ENCODE measurements around the gene ITPR1. TPM values are rescaled to one million over a fixed set of nuclear protein-coding genes. Genes with fewer than 3 reads are reported as not detected.

The ITPR1 gene
- total RNA-seq, 1 donor from 2014 or later: 16.3 TPM

DNA sequence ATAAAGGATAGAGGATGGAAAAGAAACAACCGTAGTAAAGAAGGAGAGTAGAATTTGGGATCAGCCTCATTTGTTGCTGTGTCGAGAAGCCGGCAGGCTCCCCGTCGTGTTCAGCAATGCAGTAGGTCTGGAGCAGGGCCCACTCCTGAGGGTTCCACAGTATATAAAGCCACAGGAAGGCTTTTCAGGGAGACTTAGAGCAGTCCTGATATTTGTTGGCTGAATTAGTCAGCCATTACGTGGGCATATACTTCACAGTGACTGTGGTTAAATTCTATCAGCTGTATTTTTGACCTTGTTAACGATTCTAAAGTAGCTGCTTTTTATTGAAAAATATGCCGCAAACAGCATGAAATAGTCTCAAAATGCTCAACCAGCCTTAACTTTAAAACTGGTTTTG lies 149.5 kb downstream of the ITPR1 start:
- no peak for DNase-seq (ENCODE audit: low read depth)
- no peak for FAIRE-seq
- H3K36me3 ChIP-seq (ENCODE audit: control insufficient read depth, insufficient read depth, low read length): no peaks in the 10 kb centered on the region
- H3K27me3 ChIP-seq (ENCODE audit: control insufficient read depth, insufficient read depth, low read length): no peaks in the 10 kb centered on the region
- TF ChIP-seq, protein P1, sequence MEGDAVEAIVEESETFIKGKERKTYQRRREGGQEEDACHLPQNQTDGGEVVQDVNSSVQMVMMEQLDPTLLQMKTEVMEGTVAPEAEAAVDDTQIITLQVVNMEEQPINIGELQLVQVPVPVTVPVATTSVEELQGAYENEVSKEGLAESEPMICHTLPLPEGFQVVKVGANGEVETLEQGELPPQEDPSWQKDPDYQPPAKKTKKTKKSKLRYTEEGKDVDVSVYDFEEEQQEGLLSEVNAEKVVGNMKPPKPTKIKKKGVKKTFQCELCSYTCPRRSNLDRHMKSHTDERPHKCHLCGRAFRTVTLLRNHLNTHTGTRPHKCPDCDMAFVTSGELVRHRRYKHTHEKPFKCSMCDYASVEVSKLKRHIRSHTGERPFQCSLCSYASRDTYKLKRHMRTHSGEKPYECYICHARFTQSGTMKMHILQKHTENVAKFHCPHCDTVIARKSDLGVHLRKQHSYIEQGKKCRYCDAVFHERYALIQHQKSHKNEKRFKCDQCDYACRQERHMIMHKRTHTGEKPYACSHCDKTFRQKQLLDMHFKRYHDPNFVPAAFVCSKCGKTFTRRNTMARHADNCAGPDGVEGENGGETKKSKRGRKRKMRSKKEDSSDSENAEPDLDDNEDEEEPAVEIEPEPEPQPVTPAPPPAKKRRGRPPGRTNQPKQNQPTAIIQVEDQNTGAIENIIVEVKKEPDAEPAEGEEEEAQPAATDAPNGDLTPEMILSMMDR (IDR thresholded peaks at IDR 0.05; ENCODE audit: insufficient read depth, low read length, severe bottlenecking): no peak
- no peak overlapping the region for H3K4me3 ChIP-seq (ENCODE audit: low read depth, low read length)

DNA sequence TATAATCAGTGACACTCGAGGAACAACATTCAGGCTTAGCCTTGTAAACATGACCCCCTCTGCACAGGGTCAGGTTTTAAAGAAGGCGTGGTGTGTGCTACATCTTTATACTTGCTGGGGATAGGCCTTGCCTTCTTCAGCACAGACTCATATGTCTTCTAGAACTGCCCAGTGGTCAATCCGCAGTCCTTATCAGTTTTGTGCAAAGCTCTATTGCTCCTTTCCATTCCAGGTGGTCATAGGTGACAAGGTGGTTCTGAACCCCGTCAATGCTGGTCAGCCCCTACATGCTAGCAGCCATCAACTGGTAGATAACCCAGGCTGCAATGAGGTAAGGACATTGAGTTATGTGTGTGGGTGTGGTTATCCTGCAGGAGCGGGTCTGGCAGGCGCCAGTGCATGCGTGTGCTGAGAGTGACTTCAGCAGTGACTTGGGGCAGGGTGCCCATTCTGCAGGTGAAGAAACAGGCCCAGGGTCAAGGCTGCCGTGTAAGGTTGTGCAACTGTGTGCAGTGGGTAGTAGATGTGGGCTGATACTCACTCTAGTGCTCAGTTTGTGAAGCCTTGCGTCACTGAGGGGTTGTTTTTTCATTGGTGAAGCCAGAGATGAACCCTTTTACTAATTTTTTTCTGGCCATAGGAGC lies 150.9 kb downstream of the ITPR1 start:
- Histone ChIP-seq H3K27me3 (ENCODE audit: control insufficient read depth, insufficient read depth, low read length) (no peaks in the 10 kb centered on the region), H3K36me3 (ENCODE audit: control insufficient read depth, insufficient read depth, low read length) (no peaks in the 10 kb centered on the region), H3K4me3 (ENCODE audit: low read depth, low read length) (no peak overlapping the region)
- TF ChIP-seq, protein P1 (IDR thresholded peaks at IDR 0.05; ENCODE audit: insufficient read depth, low read length, severe bottlenecking): no peak
- FAIRE-seq: no peak
- DNase-seq (ENCODE audit: low read depth): no peak

DNA sequence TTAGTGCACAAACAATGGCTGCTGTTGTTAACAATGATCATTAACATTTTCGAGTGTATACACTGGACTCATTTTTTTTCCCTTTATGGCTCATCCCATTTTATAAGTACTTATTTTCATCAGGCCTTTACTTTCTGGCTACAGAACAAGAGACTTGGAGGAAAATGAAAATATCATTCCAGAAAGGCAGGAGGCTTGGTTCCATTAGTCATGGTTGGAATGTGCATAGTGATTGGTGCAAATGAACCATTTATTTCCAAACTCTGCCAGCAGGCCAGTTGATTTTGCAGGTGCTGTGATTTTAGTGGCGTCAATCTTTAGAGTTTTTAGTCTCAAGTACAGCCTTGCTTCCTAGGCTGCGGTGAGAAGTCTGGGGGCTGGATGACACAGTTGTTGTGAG lies 151.8 kb downstream of the ITPR1 start:
- Histone ChIP-seq H3K27me3 (ENCODE audit: control insufficient read depth, insufficient read depth, low read length) (no peaks in the 10 kb centered on the region), H3K4me3 (ENCODE audit: low read depth, low read length) (no peak overlapping the region), H3K36me3 (ENCODE audit: control insufficient read depth, insufficient read depth, low read length) (no peaks in the 10 kb centered on the region)
- FAIRE-seq: no peak
- DNase-seq (ENCODE audit: low read depth): no peak
- TF ChIP-seq, protein P1 (IDR thresholded peaks at IDR 0.05; ENCODE audit: insufficient read depth, low read length, severe bottlenecking): no peak

DNA sequence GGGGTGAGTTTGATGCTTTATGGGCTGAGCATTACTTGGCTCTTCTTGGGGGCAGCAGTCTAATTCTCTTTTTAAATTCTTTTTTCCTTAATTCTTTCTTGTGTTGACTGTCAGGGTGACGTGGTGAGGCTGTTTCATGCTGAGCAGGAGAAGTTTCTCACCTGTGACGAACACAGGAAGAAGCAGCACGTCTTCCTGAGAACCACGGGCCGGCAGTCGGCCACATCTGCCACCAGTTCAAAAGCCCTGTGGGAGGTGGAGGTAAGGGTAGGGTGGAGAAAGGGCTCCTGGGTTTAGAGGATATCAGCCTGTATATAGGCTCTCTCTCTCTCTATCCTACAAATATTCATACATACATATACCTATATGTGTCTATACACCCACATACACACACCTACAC lies 152.3 kb downstream of the ITPR1 start:
- FAIRE-seq (no peak), DNase-seq (ENCODE audit: low read depth) (no peak)
- TF ChIP-seq, protein P1 (IDR thresholded peaks at IDR 0.05; ENCODE audit: insufficient read depth, low read length, severe bottlenecking): no peak
- H3K4me3 ChIP-seq (ENCODE audit: low read depth, low read length): no peak overlapping the region
- H3K36me3 ChIP-seq (ENCODE audit: control insufficient read depth, insufficient read depth, low read length): no peaks in the 10 kb centered on the region
- no peaks in the 10 kb centered on the region for H3K27me3 ChIP-seq (ENCODE audit: control insufficient read depth, insufficient read depth, low read length)

DNA sequence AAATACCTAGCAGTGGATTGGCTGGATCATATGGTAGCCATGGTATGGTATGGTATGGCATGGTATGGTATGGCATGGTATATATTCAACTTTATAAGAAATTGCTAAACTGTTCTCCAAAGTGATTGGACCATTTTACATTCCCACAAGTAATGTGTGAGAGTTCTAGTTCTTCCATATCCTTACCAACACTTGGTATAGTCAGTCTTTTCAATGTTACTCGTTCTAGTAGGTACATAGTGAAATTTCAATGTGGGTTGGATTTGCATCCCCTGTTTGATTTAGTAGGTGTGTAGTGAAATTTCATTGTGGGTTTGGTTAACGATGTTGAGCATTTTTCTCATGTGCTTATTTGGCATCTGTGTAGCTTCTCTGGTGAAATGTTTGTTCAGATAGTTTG lies 154.3 kb downstream of the ITPR1 start:
- Histone ChIP-seq H3K36me3 (ENCODE audit: control insufficient read depth, insufficient read depth, low read length) (no peaks in the 10 kb centered on the region), H3K4me3 (ENCODE audit: low read depth, low read length) (no peak overlapping the region), H3K27me3 (ENCODE audit: control insufficient read depth, insufficient read depth, low read length) (no peaks in the 10 kb centered on the region)
- TF ChIP-seq, protein P1 (IDR thresholded peaks at IDR 0.05; ENCODE audit: insufficient read depth, low read length, severe bottlenecking): no peak
- FAIRE-seq: no peak
- no peak for DNase-seq (ENCODE audit: low read depth)

Measured in bronchial epithelial cell (primary cell).